Karpas-422 (cell line): ENCODE measurements around the gene TECR. TPM values are rescaled to one million over a fixed set of nuclear protein-coding genes. Genes with fewer than 3 reads are reported as not detected.

Experiments used
- DNase-seq: peaks from one replicate; pipeline ENCODE4 v3.0.0-alpha.2; 2015
- H2AFZ ChIP-seq: fragments of 200-600 bp; sonication (generic); 2 replicates; pipeline ENCODE4 v1.6.1; 2014; ENCODE audit warnings: antibody characterized with exemption, low read length, mixed read lengths
- H3K27ac ChIP-seq: fragments of 200-600 bp; sonication (generic); 2 replicates; pipeline ENCODE4 v1.5.1; 2014; ENCODE audit warnings: mild to moderate bottlenecking, low read length, moderate library complexity
- H3K27me3 ChIP-seq: fragments of 200-600 bp; sonication (generic); 2 replicates; pipeline ENCODE4 v1.6.1; 2014; ENCODE audit warnings: low read length, mixed read lengths
- H3K36me3 ChIP-seq: fragments of 200-600 bp; sonication (generic); 2 replicates; pipeline ENCODE4 v1.6.1; 2014; ENCODE audit warnings: low read length, mixed read lengths; ENCODE audit not compliant: insufficient read depth
- H3K4me1 ChIP-seq: fragments of 200-600 bp; sonication (generic); 2 replicates; pipeline ENCODE4 v1.6.1; 2014; ENCODE audit warnings: mild to moderate bottlenecking, low read length, mixed read lengths
- H3K4me2 ChIP-seq: fragments of 200-600 bp; sonication (generic); 2 replicates; pipeline ENCODE4 v1.6.1; 2014; ENCODE audit warnings: low read length, low read depth, mild to moderate bottlenecking; ENCODE audit not compliant: poor library complexity, severe bottlenecking
- H3K4me3 ChIP-seq: fragments of 200-600 bp; sonication (generic); 2 replicates; pipeline ENCODE4 v1.5.1; 2014; ENCODE audit warnings: mild to moderate bottlenecking, antibody characterized with exemption, low read length, mixed read lengths
- H3K79me2 ChIP-seq: fragments of 200-600 bp; sonication (generic); 2 replicates; pipeline ENCODE4 v1.6.1; 2014; ENCODE audit warnings: mild to moderate bottlenecking, low read length, mixed read lengths
- H3K9ac ChIP-seq: fragments of 200-600 bp; sonication (generic); 2 replicates; pipeline ENCODE4 v1.6.0; 2014; ENCODE audit warnings: low read length
- H3K9me2 ChIP-seq: fragments of 200-600 bp; sonication (generic), shearing (Covaris generic); replicated peaks from 2 replicates; pipeline ENCODE4 v1.6.0; 2014; ENCODE audit warnings: mild to moderate bottlenecking, low read length, moderate library complexity; ENCODE audit not compliant: insufficient read depth
- H3K9me3 ChIP-seq: fragments of 300-700, 200-600 bp; sonication (generic); 2 replicates; pipeline ENCODE4 v1.6.1; 2014; ENCODE audit warnings: low read length, mixed read lengths
- H4K20me1 ChIP-seq: fragments of 200-600 bp; sonication (generic); 2 replicates; pipeline ENCODE4 v1.6.1; 2014; ENCODE audit warnings: mild to moderate bottlenecking, antibody characterized with exemption, low read length, low read depth; ENCODE audit not compliant: insufficient read depth
- total RNA-seq: library from RNA; depleted of rRNA; stranded (reverse); fragments of >200 nt; shearing (Covaris generic); gene quantifications from 2 replicates; pipeline ENCODE4 v1.2.3, GENCODE V29; 2014; ENCODE audit warnings: low replicate concordance; rRNA removed

The TECR gene
- total RNA-seq, result 45.1 and 81.4 TPM in 2 replicates

GRCh38 chr19:14529254-14530004 lies at the start of gene TECR:
Gene TECR (plus strand): TSS chr19:14529594. CDS start chr19:14529697, 103 bp downstream.
- peak within 1 kb of the TSS; percentile 84 for H2AFZ ChIP-seq
- no peaks in the 10 kb centered on the region for H4K20me1 ChIP-seq
- H3K27ac ChIP-seq, result peak within 1 kb of the TSS; percentile 72
- H3K36me3 ChIP-seq, result no peaks in the 10 kb centered on the region
- no peaks in the 10 kb centered on the region for H3K27me3 ChIP-seq
- H3K4me3 ChIP-seq, result peak within 1 kb of the TSS; percentile 91
- H3K9me2 ChIP-seq, result no peaks in the 10 kb centered on the region
- peak; percentile 100 for DNase-seq
- peak within 1 kb of the TSS; percentile 84 for H3K9ac ChIP-seq
- peaks cover 20% of the 10 kb centered on the region for H3K4me1 ChIP-seq
- H3K4me2 ChIP-seq, result peak within 1 kb of the TSS; percentile 92
- no peaks in the 10 kb centered on the region for H3K9me3 ChIP-seq
- H3K79me2 ChIP-seq, result peaks cover 43% of the 10 kb centered on the region

DNA sequence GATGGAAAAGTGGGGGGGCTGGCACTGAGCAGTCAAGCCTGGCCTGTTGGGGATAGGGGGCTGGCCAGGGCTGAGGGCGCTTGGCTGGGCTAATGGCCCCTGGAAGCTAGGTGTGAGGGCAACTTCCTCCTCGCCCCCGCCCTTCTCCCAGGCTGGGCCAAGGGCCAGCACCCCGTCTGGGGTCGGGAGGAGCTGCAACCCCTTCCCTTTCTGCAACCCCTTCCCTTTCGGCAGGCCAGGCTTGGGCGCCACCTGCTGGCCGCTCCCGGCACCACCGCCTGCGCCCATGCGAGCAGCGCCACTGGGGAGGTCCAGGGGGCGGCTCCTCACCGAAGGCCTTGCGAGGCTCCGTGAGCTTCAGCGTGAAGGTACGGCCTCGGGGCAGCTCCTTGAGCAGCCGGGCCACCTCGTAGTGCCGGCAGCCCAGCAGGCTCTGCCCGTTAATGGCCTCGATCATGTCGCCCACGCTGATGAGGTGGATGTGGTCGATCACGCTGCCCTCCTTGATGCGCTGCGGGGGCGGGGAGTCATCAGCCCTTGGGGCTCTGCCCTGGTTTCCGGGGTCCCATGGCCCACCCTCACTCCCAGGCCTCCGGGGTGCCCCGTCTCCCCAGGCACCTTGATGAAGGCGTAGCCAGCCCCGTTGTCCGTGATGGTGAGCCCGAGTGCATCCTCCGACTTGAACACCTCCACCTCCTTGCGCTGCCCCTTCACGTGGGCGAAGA lies 49.3 kb upstream of the TECR start:
- Histone ChIP-seq H3K79me2 (no peaks in the 10 kb centered on the region), H3K4me1 (peaks cover 22% of the 10 kb centered on the region), H3K4me2 (peak overlapping the region; percentile 67), H3K27ac (no peak overlapping the region), H3K27me3 (no peaks in the 10 kb centered on the region), H3K36me3 (no peaks in the 10 kb centered on the region), H3K9ac (peak overlapping the region; percentile 61), H3K9me2 (no peaks in the 10 kb centered on the region), H2AFZ (peak overlapping the region; percentile 87; the same call in 1 of the 2 replicates), H4K20me1 (0 out of 2 replicates have a peak, but pooled peaks cover 5% of the 10 kb centered on the region), H3K4me3 (peak overlapping the region; percentile 56; the same call in 1 of the 2 replicates), H3K9me3 (no peaks in the 10 kb centered on the region)
- DNase-seq, result peak; percentile 87

DNA sequence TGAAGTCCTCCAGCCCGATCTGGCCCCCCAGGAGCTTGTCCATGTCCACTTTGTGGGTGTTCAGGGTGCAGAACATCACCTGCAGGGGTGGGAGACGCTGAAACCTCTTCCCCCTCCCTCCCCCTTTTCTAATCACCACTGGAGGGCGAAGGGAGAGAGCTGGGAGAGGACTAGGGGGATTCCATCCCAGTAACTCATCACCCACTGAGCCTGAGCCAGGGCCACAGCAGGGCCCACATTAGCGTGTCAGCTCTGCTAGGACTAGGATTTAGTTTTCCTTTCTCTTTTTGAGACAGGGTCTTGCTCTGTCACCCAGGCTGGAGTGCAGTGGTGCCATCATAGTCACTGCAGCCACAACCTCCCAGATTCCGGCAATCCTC lies 48.7 kb upstream of the TECR start:
- Histone ChIP-seq H3K9ac (peak overlapping the region; percentile 61; the same call in 1 of the 2 replicates), H4K20me1 (0 out of 2 replicates have a peak, but pooled peaks cover 2% of the 10 kb centered on the region), H3K9me3 (no peaks in the 10 kb centered on the region), H3K27ac (no peak overlapping the region), H3K4me1 (peaks cover 20% of the 10 kb centered on the region), H3K9me2 (no peaks in the 10 kb centered on the region), H3K79me2 (no peaks in the 10 kb centered on the region), H3K36me3 (no peaks in the 10 kb centered on the region), H3K4me3 (no peak overlapping the region; the same call in 1 of the 2 replicates), H3K4me2 (peak overlapping the region; percentile 67), H3K27me3 (no peaks in the 10 kb centered on the region), H2AFZ (peak overlapping the region; percentile 87; the same call in 1 of the 2 replicates)
- no peak for DNase-seq

DNA sequence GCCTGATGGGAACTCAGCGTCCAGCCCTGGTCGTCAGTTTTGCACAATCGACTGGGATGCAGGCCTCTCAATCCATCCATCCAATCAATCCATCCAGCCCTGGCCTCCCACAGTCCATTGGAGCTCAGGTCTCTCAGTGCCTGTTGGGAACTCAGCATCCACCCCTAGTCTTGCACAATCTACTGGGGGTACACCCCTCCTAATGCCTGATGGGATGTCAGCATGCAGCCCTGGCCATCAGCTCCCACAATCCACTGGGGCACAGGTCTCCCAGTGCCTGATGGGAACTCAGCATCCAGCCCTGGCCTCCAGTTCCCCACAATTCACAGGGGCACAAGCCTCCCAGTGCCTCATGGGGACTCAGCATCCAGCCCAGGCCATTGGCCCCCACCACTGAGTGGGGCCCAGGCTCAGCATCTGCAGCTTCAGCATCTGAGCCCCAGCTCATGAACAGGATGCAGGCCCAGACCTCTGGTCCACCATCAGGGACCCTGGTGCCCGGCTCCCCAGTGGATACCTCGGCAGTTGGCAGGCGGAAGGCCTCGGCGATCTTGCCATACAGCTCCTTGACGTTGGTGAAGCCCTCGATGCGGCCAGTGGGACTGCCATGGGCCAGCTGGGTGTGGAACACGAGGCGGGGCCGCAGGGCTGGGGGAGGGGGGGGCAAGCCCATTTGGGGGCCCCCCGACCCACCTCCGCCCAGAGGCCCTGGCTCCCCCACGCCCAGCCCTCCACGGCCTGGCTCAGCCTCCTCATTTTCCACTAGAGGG lies 47.0 kb upstream of the TECR start:
- peak; percentile 64 for DNase-seq
- H3K9me3 ChIP-seq, result no peaks in the 10 kb centered on the region
- no peak overlapping the region for H3K9ac ChIP-seq
- peaks cover 8% of the 10 kb centered on the region for H3K4me1 ChIP-seq
- H3K9me2 ChIP-seq, result no peaks in the 10 kb centered on the region
- no peak overlapping the region for H3K27ac ChIP-seq
- H2AFZ ChIP-seq, result no peak overlapping the region
- no peak overlapping the region for H3K4me3 ChIP-seq
- H4K20me1 ChIP-seq, result no peaks in the 10 kb centered on the region
- no peak overlapping the region for H3K4me2 ChIP-seq
- no peaks in the 10 kb centered on the region for H3K36me3 ChIP-seq
- H3K79me2 ChIP-seq, result no peaks in the 10 kb centered on the region
- no peaks in the 10 kb centered on the region for H3K27me3 ChIP-seq

DNA sequence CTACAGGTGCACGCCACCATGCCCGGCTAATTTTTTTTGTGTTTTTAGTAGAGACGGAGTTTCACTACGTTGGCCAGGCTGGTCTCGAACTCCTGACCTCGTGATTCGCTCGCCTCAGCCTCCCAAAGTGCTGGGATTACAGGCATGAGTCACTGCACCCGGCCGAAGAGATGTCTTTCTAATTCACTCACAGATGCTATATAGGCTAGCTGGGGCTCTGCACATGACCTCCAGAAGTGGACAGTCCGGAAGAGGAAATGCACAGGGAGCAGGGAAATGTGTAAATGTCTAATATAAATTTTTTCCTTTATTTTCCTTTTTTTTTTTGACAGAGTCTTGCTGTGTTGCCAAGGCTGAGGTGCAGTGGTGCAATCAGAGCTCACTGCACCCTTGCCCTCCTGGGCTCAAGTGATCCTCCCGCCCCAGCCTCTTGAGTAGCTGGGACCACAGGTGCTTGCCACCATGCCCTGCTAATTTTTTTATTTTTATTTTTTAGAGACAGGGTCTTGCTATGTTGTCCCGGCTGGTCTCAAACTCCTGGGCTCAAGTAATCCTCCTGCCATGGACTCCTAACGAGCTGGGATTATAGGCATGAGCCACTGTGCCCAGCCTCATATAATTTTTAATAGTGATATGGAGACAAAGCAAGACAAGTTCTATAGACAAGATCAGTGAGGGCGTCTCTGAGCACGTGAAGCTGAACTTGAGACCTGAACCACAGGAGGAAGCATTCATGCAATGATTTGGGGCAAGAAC lies 41.8 kb upstream of the TECR start:
- Histone ChIP-seq H3K4me1 (no peaks in the 10 kb centered on the region), H3K9me2 (no peaks in the 10 kb centered on the region), H3K36me3 (no peaks in the 10 kb centered on the region), H2AFZ (no peak overlapping the region), H3K79me2 (no peaks in the 10 kb centered on the region), H3K4me3 (no peak overlapping the region), H3K9ac (no peak overlapping the region), H3K27ac (no peak overlapping the region), H3K27me3 (no peaks in the 10 kb centered on the region), H3K4me2 (no peak overlapping the region), H4K20me1 (no peaks in the 10 kb centered on the region), H3K9me3 (no peaks in the 10 kb centered on the region)
- no peak for DNase-seq

- Histone ChIP-seq H3K4me1 (peaks cover 4% of the 10 kb centered on the region), H3K27ac (no peak overlapping the region), H3K36me3 (no peaks in the 10 kb centered on the region), H3K9me2 (no peaks in the 10 kb centered on the region), H3K9ac (no peak overlapping the region), H3K4me2 (no peak overlapping the region), H3K27me3 (no peaks in the 10 kb centered on the region), H3K79me2 (no peaks in the 10 kb centered on the region), H3K4me3 (no peak overlapping the region), H2AFZ (no peak overlapping the region), H3K9me3 (no peaks in the 10 kb centered on the region), H4K20me1 (no peaks in the 10 kb centered on the region)
- DNase-seq, result peak; percentile 35
Observed at GRCh38 chr19:14492756-14493337, 36.5 kb upstream of the TECR start.

GRCh38 chr19:14494411-14494810 lies 35.0 kb upstream of the TECR start:
- Histone ChIP-seq H3K36me3 (no peaks in the 10 kb centered on the region), H3K27me3 (no peaks in the 10 kb centered on the region), H3K9me3 (no peaks in the 10 kb centered on the region), H3K4me2 (no peak overlapping the region), H3K9ac (no peak overlapping the region), H3K27ac (no peak overlapping the region), H3K9me2 (no peaks in the 10 kb centered on the region), H3K4me3 (no peak overlapping the region), H4K20me1 (no peaks in the 10 kb centered on the region), H2AFZ (no peak overlapping the region), H3K79me2 (no peaks in the 10 kb centered on the region), H3K4me1 (peaks cover 4% of the 10 kb centered on the region)
- no peak for DNase-seq
